HepG2 (cell line): Measurements from ENCODE around the gene YPEL4. TPM values are rescaled to one million over a fixed set of nuclear protein-coding genes. Genes with fewer than 3 reads are reported as not detected.

ENCODE experiments used
- AGO1 ChIP-seq: fragments of 200-400 bp; formaldehyde crosslinking; IDR thresholded peaks from 2 replicates; pipeline ENCODE4 v1.6.1; 2017; ENCODE audit warnings: mild to moderate bottlenecking, low read depth, low read length, moderate library complexity; ENCODE audit not compliant: poor library complexity, severe bottlenecking
- ATF7 ChIP-seq, 2 experiments: fragments of 450-650 bp in 1 of 2; sonication (generic) in 1 of 2; formaldehyde crosslinking in 1 of 2; IDR thresholded peaks; 2 replicates each; pipeline versions ENCODE4 v1.4.0 to v1.6.1; 2016 to 2020; ENCODE audit warnings: antibody characterized with exemption in 1 of 2, mild to moderate bottlenecking in 1 of 2, missing genetic modification reagents in 1 of 2
- ISL2 ChIP-seq: sonication (generic); formaldehyde crosslinking; IDR thresholded peaks from 2 replicates; pipeline ENCODE4 v1.5.0; 2020; ENCODE audit warnings: missing genetic modification reagents
- KLF16 ChIP-seq, 2 experiments: sonication (generic) in 1 of 2; formaldehyde crosslinking in 1 of 2; IDR thresholded peaks; 2 replicates each; pipeline versions ENCODE4 v1.6.1 to v1.8.0; 2016 to 2023; ENCODE audit warnings: missing genetic modification reagents in 2 of 2, missing compliant biosample characterization in 1 of 2
- LCORL ChIP-seq, 2 experiments: fragments of 450-650 bp in 1 of 2; sonication (generic) in 1 of 2; formaldehyde crosslinking in 1 of 2; IDR thresholded peaks; 2 replicates each; pipeline versions ENCODE4 v1.5.0 to v1.6.1; 2017 to 2020; ENCODE audit warnings: antibody characterized with exemption in 1 of 2, missing genetic modification reagents in 1 of 2
- MIER2 ChIP-seq: IDR thresholded peaks from 2 replicates; pipeline ENCODE4 v1.6.1; 2016; ENCODE audit warnings: missing biosample characterization, missing genetic modification reagents
- RBFOX2 ChIP-seq: fragments of 200-400 bp; formaldehyde crosslinking; IDR thresholded peaks from 2 replicates; pipeline ENCODE4 v1.6.1; 2017; ENCODE audit warnings: low read depth, mild to moderate bottlenecking, low read length
- RBM39 ChIP-seq: fragments of 200-400 bp; formaldehyde crosslinking; IDR thresholded peaks from one replicate; pipeline ENCODE4 v1.6.1; 2018; ENCODE audit warnings: antibody characterized with exemption, mild to moderate bottlenecking, low read depth, low read length; ENCODE audit not compliant: poor library complexity, severe bottlenecking
- SRSF1 ChIP-seq: fragments of 200-400 bp; formaldehyde crosslinking; optimal IDR thresholded peaks from 2 replicates; pipeline ENCODE3; 2017; ENCODE audit warnings: mild to moderate bottlenecking, low read depth, low read length, moderate library complexity
- ZNF207 ChIP-seq: fragments of 450-650 bp; IDR thresholded peaks from 2 replicates; pipeline ENCODE4 v1.6.1; 2016; ENCODE audit warnings: antibody characterized with exemption, borderline replicate concordance
- ZNF720 ChIP-seq: sonication (generic); formaldehyde crosslinking; IDR thresholded peaks from 2 replicates; pipeline ENCODE4 v1.4.0; 2020; ENCODE audit warnings: missing genetic modification reagents
- ZNF883 ChIP-seq: sonication (generic); formaldehyde crosslinking; IDR thresholded peaks from 2 replicates; pipeline ENCODE4 v1.5.1; 2020; ENCODE audit warnings: mild to moderate bottlenecking, missing genetic modification reagents; ENCODE audit errors: not compliant biosample characterization
- polyA plus RNA-seq, 8 experiments: library from polyadenylated mRNA; depleted of rRNA in 3 of 8; stranded (reverse) in 7 of 8; unstranded in 1 of 8; fragments of >200 nt; fragmentation: Illumina TruSeq in 4 of 8; extraction: Trizol in 4 of 8; gene quantifications; 2 replicates each; pipeline versions ENCODE4 v1.2.1 to v1.2.3, GENCODE V29; 2011 to 2016; ENCODE audit warnings: low read depth in 4 of 8, missing spikeins in 1 of 8, mixed read lengths in 1 of 8; ENCODE audit not compliant: insufficient read depth in 1 of 8
- total RNA-seq, 5 experiments: library from RNA; depleted of rRNA; stranded (reverse); fragments of >200 nt; fragmentation: Illumina TruSeq; extraction: Trizol; gene quantifications; 2 replicates each; pipeline ENCODE4 v1.2.3, GENCODE V29; 2016; ENCODE audit warnings: low read depth in 1 of 5
- TF ChIP-seq, protein P1 (sequence below), 2 experiments: fragments of 450-650 bp in 1 of 2; sonication (generic) in 1 of 2; formaldehyde crosslinking in 1 of 2; IDR thresholded peaks; 2 replicates each; pipeline versions ENCODE4 v1.6.1 to v1.8.0; 2016 to 2022; ENCODE audit warnings: antibody characterized with exemption in 1 of 2, mild to moderate bottlenecking in 1 of 2, missing genetic modification reagents in 1 of 2
- TF ChIP-seq, protein P2 (sequence below): sonication (generic); formaldehyde crosslinking; IDR thresholded peaks from 2 replicates; pipeline ENCODE4 v1.4.0; 2020; ENCODE audit warnings: mild to moderate bottlenecking, missing genetic modification reagents
- TF ChIP-seq, protein P3 (sequence below): fragments of 450-650 bp; IDR thresholded peaks from 2 replicates; pipeline ENCODE4 v1.6.1; 2016

The YPEL4 gene
- total and polyA plus RNA-seq, 2 of the 13 experiments (the other 11 are each of a cell fraction or from before 2014, with no cell fraction given) = 0.04 TPM; not detected in 1

DNA sequence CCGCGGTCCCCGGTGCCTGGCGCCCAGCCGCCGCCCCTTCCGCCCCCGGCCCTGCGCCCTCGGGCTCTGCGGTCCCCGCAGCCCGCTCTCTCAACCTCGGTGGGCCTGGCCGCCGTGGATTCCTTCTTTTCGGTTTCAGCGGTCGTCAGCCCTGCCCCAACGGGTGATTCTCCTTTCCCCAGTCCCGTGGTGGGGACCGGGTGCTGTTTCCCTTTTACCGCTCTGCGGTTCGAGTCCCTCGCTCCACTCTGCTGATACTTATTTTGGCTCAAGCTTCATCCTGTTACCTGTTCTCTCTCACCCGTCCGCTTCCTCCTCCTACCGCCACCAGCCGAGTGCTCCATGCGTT, 18.7 kb upstream of the YPEL4 start (continued):
- TF ChIP-seq KLF16 (CRISPR knock-in tag; IDR thresholded peaks at IDR 0.05) (no peak), AGO1 (no peak), ISL2 (peak; percentile 16; the same call in 1 of the 2 replicates), LCORL (IDR thresholded peaks at IDR 0.05) (no peak), LCORL (CRISPR knock-in tag; IDR thresholded peaks at IDR 0.05) (no peak), ZNF720 (CRISPR knock-in tag) (no peak), RBM39 (peak; percentile 6), RBFOX2 (no peak; the same call in 1 of the 2 replicates), ATF7 (IDR thresholded peaks at IDR 0.05) (no peak), ATF7 (CRISPR knock-in tag; IDR thresholded peaks at IDR 0.05) (no peak), MIER2 (no peak), ZNF883 (CRISPR knock-in tag) (no peak), SRSF1 (peak; percentile 20), ZNF207 (no peak)
- TF ChIP-seq, protein P1, sequence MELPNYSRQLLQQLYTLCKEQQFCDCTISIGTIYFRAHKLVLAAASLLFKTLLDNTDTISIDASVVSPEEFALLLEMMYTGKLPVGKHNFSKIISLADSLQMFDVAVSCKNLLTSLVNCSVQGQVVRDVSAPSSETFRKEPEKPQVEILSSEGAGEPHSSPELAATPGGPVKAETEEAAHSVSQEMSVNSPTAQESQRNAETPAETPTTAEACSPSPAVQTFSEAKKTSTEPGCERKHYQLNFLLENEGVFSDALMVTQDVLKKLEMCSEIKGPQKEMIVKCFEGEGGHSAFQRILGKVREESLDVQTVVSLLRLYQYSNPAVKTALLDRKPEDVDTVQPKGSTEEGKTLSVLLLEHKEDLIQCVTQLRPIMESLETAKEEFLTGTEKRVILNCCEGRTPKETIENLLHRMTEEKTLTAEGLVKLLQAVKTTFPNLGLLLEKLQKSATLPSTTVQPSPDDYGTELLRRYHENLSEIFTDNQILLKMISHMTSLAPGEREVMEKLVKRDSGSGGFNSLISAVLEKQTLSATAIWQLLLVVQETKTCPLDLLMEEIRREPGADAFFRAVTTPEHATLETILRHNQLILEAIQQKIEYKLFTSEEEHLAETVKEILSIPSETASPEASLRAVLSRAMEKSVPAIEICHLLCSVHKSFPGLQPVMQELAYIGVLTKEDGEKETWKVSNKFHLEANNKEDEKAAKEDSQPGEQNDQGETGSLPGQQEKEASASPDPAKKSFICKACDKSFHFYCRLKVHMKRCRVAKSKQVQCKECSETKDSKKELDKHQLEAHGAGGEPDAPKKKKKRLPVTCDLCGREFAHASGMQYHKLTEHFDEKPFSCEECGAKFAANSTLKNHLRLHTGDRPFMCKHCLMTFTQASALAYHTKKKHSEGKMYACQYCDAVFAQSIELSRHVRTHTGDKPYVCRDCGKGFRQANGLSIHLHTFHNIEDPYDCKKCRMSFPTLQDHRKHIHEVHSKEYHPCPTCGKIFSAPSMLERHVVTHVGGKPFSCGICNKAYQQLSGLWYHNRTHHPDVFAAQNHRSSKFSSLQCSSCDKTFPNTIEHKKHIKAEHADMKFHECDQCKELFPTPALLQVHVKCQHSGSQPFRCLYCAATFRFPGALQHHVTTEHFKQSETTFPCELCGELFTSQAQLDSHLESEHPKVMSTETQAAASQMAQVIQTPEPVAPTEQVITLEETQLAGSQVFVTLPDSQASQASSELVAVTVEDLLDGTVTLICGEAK (IDR thresholded peaks at IDR 0.05) = no peak
- TF ChIP-seq, protein P1 (CRISPR knock-in tag; IDR thresholded peaks at IDR 0.05) = no peak
- TF ChIP-seq, protein P2, sequence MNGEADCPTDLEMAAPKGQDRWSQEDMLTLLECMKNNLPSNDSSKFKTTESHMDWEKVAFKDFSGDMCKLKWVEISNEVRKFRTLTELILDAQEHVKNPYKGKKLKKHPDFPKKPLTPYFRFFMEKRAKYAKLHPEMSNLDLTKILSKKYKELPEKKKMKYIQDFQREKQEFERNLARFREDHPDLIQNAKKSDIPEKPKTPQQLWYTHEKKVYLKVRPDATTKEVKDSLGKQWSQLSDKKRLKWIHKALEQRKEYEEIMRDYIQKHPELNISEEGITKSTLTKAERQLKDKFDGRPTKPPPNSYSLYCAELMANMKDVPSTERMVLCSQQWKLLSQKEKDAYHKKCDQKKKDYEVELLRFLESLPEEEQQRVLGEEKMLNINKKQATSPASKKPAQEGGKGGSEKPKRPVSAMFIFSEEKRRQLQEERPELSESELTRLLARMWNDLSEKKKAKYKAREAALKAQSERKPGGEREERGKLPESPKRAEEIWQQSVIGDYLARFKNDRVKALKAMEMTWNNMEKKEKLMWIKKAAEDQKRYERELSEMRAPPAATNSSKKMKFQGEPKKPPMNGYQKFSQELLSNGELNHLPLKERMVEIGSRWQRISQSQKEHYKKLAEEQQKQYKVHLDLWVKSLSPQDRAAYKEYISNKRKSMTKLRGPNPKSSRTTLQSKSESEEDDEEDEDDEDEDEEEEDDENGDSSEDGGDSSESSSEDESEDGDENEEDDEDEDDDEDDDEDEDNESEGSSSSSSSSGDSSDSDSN = peak; percentile 54; the same call in 1 of the 2 replicates
- TF ChIP-seq, protein P3, sequence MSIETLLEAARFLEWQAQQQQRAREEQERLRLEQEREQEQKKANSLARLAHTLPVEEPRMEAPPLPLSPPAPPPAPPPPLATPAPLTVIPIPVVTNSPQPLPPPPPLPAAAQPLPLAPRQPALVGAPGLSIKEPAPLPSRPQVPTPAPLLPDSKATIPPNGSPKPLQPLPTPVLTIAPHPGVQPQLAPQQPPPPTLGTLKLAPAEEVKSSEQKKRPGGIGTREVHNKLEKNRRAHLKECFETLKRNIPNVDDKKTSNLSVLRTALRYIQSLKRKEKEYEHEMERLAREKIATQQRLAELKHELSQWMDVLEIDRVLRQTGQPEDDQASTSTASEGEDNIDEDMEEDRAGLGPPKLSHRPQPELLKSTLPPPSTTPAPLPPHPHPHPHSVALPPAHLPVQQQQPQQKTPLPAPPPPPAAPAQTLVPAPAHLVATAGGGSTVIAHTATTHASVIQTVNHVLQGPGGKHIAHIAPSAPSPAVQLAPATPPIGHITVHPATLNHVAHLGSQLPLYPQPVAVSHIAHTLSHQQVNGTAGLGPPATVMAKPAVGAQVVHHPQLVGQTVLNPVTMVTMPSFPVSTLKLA = no peak
